CD4-positive, alpha-beta T cell treated with Interleukin-12 subunit alpha and Interleukin-12 subunit beta, for 1 hour (primary cell): ENCODE data around the gene ALG1.
"Not testable (repeated sequence)": the region's sequence is repeated elsewhere in the genome, so short reads cannot be mapped to it uniquely, and the experiment has no call there.

ENCODE experiments used
- DNase-seq: peaks from one replicate; pipeline ENCODE4 v3.0.0-alpha.2; 2020

Gene ALG1

GRCh38 chr16:5103296-5104032, 31.8 kb downstream of the ALG1 start:
- not testable (repeated sequence) for DNase-seq

GRCh38 chr16:5105039-5105438, 33.4 kb downstream of the ALG1 start:
- not testable (repeated sequence) for DNase-seq

DNA sequence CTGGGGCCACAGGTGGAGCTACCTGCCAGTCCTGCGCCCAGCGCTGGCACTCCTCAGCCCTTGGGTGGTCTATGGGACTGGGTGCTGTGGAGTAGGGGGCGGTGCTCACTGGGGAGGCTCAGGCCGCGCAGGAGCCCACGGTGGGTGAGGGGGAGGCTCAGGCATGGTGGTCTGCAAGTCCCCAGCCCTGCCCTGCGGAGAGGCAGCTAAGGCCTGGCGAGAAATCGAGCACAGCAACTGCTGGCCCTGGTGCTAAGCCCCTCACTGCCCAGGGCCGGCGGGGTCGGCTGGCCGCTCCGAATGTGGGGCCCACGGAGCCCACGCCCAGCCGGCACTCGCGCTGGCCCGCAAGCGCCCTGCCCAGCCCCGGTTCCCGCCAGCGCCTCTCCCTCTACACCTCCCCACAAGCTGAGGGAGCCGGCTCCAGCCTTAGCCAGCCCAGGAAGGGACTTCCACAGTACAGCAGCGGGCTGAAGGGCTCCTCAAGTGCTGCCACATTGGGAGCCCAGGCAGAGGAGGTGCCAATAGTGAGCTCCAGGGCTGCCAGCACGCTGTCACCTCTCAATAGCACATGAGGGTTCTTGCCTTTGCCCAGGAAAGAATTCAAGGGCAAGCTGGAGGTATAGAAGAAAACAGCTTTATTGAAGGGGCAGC, 37.0 kb downstream of the ALG1 start:
- no peak for DNase-seq

- not testable (repeated sequence) for DNase-seq
Observed at GRCh38 chr16:5110933-5111332, 39.3 kb downstream of the ALG1 start.

- DNase-seq = not testable (repeated sequence)
Observed at GRCh38 chr16:5116780-5117295, 45.2 kb downstream of the ALG1 start.

GRCh38 chr16:5117300-5118087, 45.9 kb downstream of the ALG1 start:
- peak; percentile 47 for DNase-seq

DNA sequence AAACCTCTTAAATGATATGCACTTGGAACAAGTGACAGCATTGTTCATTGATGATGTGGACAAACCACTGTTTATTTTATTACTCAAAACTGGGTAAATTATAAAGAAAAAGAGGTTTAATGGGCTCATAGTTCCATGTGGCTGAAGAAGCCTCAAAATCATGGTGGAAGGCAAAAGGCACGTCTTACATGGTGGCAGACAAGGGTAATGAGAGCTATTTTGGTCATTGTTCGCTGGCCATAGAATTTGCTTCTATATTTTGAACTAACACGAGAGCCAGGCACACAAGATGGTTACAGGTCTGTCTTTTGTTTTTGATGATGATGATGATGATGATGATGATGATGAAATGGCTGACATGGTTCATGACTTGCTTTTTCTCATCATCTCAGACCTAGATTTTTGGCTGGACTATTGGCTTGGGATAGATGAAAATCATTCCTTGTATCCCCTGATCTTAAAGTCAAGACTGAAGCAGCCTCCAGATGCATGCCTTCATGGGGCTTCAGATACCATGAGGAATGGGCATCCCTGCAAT, 59.9 kb downstream of the ALG1 start:
- DNase-seq = not testable (repeated sequence)

- not testable (repeated sequence) for DNase-seq
Observed at GRCh38 chr16:5132915-5133600, 61.4 kb downstream of the ALG1 start.

DNA sequence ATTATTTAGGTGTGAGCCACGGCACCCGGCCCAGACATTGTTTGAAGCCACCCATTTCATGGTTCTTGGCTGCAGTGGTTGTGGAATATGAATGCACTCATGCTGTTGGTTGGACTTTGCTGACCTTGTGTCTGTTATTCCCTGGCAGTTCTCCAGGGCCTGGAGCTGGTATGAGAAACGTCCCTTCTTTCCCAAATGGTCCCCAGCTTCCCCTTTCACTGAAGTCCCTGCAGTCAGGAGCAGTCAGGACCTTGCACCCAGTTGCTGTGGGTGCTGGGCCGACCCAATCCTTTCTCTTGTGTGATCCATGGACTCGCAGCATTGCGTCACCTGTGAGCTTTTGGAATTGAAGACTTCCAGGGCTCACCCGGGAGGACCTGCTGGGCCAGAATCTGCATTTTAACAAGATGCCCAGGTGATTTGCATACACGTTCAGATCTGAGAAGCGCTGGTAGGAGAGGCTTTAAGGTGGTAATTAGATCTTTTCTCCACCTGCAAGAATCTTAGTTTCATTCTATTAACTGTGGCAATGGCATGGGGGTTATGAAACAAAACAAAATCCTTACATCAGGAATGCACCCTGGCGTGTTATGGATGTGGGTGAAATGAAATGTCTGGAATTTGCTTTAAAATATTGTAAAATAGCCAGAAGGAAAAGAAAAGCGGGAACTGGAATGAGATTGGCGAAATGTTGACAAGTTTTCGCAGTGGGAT, 63.3 kb downstream of the ALG1 start:
- not testable (repeated sequence) for DNase-seq
